Endothelial cell of umbilical vein (primary cell): ENCODE data around the gene PRRG2. TPM values are rescaled to one million over a fixed set of nuclear protein-coding genes. Genes with fewer than 3 reads are reported as not detected.
"Not testable (repeated sequence)": the region's sequence is repeated elsewhere in the genome, so short reads cannot be mapped to it uniquely, and the experiment has no call there.

Experiments
- BruUV-seq: library from RNA; stranded (reverse); fragments of 400-500 nt; replicated peaks from 2 replicates; lab custom pipeline; 2021; lab: Mats Ljungman, UMichigan
- CTCF ChIA-PET: fragments of 300-600, 350-600 bp; sonication (Branson Sonifier 250); formaldehyde crosslinking; loops from one replicate; lab custom pipeline; 2021; ENCODE audit warnings: antibody characterized with exemption, inconsistent platforms; lab: Charles Lee
- POLR2A ChIA-PET: fragments of 300-600, 350-600 bp; sonication (Branson Sonifier 250); formaldehyde crosslinking; loops from one replicate; lab custom pipeline; 2021; ENCODE audit warnings: antibody characterized with exemption, inconsistent platforms; lab: Charles Lee
- DNase-seq: peaks from one replicate; pipeline ENCODE4 v3.0.0-alpha.2; 2011; ENCODE audit warnings: low read depth, low spot score
- FAIRE-seq: peaks from 2 replicates; lab custom pipeline; 2011; peaks lifted over from hg19 to GRCh38; lab: Jason Lieb, UNC
- H2AFZ ChIP-seq: 2 replicates; pipeline ENCODE4 v1.6.0; 2012; ENCODE audit warnings: low read depth, low read length, control low read depth, inconsistent platforms
- H3K27ac ChIP-seq: 2 replicates; pipeline ENCODE4 v1.5.1; 2011; ENCODE audit warnings: low read depth, mild to moderate bottlenecking, control low read depth, low read length, moderate library complexity; ENCODE audit not compliant: insufficient read depth
- H3K27me3 ChIP-seq, 2 experiments: 2 replicates each; pipeline versions ENCODE4 v1.6.0 to v1.6.1; 2011; ENCODE audit warnings: low read length in 2 of 2, mixed read lengths in 1 of 2; ENCODE audit not compliant: control insufficient read depth in 2 of 2, insufficient read depth in 2 of 2
- H3K36me3 ChIP-seq, 2 experiments: 2 replicates in 1 of 2; 3 replicates in 1 of 2; pipeline ENCODE4 v1.5.1; 2011; ENCODE audit warnings: low read length in 2 of 2, mild to moderate bottlenecking in 1 of 2, moderate library complexity in 1 of 2; ENCODE audit not compliant: control insufficient read depth in 2 of 2, insufficient read depth in 2 of 2; ENCODE audit errors: extremely low read depth in 1 of 2
- H3K4me1 ChIP-seq: 3 replicates; pipeline ENCODE4 v1.5.1; 2011; ENCODE audit warnings: mild to moderate bottlenecking, low read length; ENCODE audit not compliant: control insufficient read depth, insufficient read depth; ENCODE audit errors: extremely low read depth
- H3K4me2 ChIP-seq: 2 replicates; pipeline ENCODE4 v1.6.1; 2011; ENCODE audit warnings: low read length, control low read depth, mixed read lengths; ENCODE audit not compliant: insufficient read depth
- H3K4me3 ChIP-seq, 3 experiments: fragments of 200-600 bp in 1 of 3; sonication (generic), shearing (Covaris generic) in 1 of 3; replicated peaks in 1 of 3; 2 replicates each; pipeline ENCODE4 v1.5.1; 2011 to 2016; ENCODE audit warnings: control low read depth in 3 of 3, low read length in 3 of 3, mild to moderate bottlenecking in 2 of 3, inconsistent platforms in 1 of 3, low read depth in 1 of 3, moderate library complexity in 1 of 3; ENCODE audit not compliant: insufficient read depth in 1 of 3
- H3K79me2 ChIP-seq: 2 replicates; pipeline ENCODE4 v1.6.0; 2012; ENCODE audit warnings: low read length, inconsistent platforms; ENCODE audit not compliant: control insufficient read depth, insufficient read depth
- H3K9ac ChIP-seq: replicated peaks from 2 replicates; pipeline ENCODE3; 2011; ENCODE audit warnings: low read length, control low read depth; ENCODE audit not compliant: insufficient read depth; ENCODE audit errors: extremely low read depth
- H3K9me1 ChIP-seq: replicated peaks from 3 replicates; pipeline ENCODE4 v1.6.0; 2011; ENCODE audit warnings: mild to moderate bottlenecking, low read length; ENCODE audit not compliant: control insufficient read depth, insufficient read depth; ENCODE audit errors: extremely low read depth
- H3K9me3 ChIP-seq: replicated peaks from 2 replicates; pipeline ENCODE4 v1.5.1; 2012; ENCODE audit warnings: low read length, inconsistent platforms; ENCODE audit not compliant: control insufficient read depth, insufficient read depth
- H4K20me1 ChIP-seq: replicated peaks from 2 replicates; pipeline ENCODE3; 2011; ENCODE audit warnings: mild to moderate bottlenecking, low read length; ENCODE audit not compliant: control insufficient read depth, insufficient read depth; ENCODE audit errors: extremely low read depth
- POLR2AphosphoS5 ChIP-seq: IDR thresholded peaks from 2 replicates; pipeline ENCODE4 v1.6.1; 2012; ENCODE audit warnings: low read depth, mild to moderate bottlenecking, control low read depth, low read length, moderate library complexity; ENCODE audit not compliant: insufficient read depth
- dilution Hi-C: fragments of 300-500 bp; cut with MboI; formaldehyde crosslinking; loops from one replicate; pipeline ENCODE4 v1.15.0; 2019; ENCODE audit warnings: low sequenced_read_pairs; ENCODE audit not compliant: extremely low pct_ligation_motif_present
- intact Hi-C: fragments of 100-400 bp; cut with micrococcal nuclease; formaldehyde crosslinking; loops from one replicate; pipeline ENCODE4 v1.10.0; 2022
- polyA plus RNA-seq, 4 experiments: library from polyadenylated mRNA; depleted of rRNA in 3 of 4; stranded (reverse) in 3 of 4; unstranded in 1 of 4; fragments of >200 nt; gene quantifications; 2 replicates each; pipeline versions ENCODE4 v1.2.1 to v1.2.3, GENCODE V29; 2011 to 2012; ENCODE audit warnings: missing spikeins in 1 of 4
- total RNA-seq: library from RNA; stranded (reverse); gene quantifications from 2 replicates; pipeline ENCODE4 v1.2.3, GENCODE V29; 2021
- TF ChIP-seq, protein P1 (sequence below), 2 donors: IDR thresholded peaks; 1 replicate in 1 of 2; 2 replicates in 1 of 2; pipeline ENCODE4 v1.5.1; 2011; ENCODE audit warnings: low read length in 2 of 2, mild to moderate bottlenecking in 2 of 2, moderate library complexity in 2 of 2, control low read depth in 1 of 2, inconsistent platforms in 1 of 2, low read depth in 1 of 2; ENCODE audit not compliant: insufficient read depth in 1 of 2; ENCODE audit errors: extremely low read depth in 1 of 2

PRRG2 gene
- total and polyA plus RNA-seq, 2 donors (not counting 3 experiments of a cell fraction or from before 2014, with no cell fraction given) = 2.6 to 2.9 TPM

DNA sequence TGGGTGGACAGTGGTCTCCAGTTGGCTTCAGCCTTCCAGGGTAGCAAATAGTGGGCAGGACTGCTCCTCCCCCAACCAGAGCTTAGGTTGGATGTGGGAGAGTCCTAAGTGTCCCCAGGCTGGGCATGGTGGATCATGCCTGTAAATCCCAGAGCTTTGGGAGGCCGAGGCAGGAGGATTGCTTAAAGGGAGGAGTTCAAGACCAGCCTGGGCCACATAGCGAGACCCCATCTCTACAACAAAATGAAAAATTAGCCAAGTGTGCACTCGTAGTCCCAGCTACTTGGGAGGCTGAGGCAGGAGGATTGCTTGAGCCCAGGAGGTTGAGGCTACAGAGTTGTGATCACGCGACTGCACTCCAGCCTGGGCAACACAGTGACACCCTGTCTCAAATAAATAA lies 51.5 kb downstream of the PRRG2 start:
- POLR2A ChIA-PET = no interaction called here
- no TSS peak for BruUV-seq

DNA sequence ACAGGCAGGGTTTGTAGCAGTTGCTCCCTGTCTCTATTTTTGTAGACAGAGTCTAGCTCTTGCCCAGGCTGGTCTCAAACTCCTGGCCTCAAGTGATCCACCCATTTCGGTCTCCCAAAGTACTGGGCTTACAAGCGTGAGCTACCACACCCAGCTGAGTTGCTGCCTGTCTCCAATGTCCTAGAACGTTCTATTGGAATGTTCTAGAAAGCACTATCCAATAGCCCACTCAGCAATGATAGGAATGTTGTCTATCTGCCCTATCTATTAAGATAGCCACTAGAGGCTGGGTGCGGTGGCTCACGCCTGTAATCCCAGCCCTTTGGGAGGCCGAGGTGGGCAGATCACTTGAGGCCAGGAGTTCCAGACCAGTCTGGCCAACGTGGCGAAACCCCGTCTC lies 52.2 kb downstream of the PRRG2 start:
- H3K4me3 ChIP-seq, CTCF ChIA-PET, H3K27me3 ChIP-seq, dilution Hi-C loops, H3K9me1 ChIP-seq, POLR2A ChIA-PET, H3K36me3 ChIP-seq, H3K9ac ChIP-seq, BruUV-seq, FAIRE-seq, H3K27ac ChIP-seq, H3K4me2 ChIP-seq, H3K79me2 ChIP-seq, intact Hi-C loops, DNase-seq, H2AFZ ChIP-seq, H4K20me1 ChIP-seq, H3K9me3 ChIP-seq: not testable (repeated sequence)
- H3K4me1 ChIP-seq = peaks cover 17% of the 10 kb centered on the region

More for the DNA sequence above, 51.5 kb downstream of the PRRG2 start:
- CTCF ChIA-PET = no interaction called here
- Histone ChIP-seq H3K9me1 (no peaks in the 10 kb centered on the region), H3K4me3 (no peak overlapping the region), H2AFZ (no peak overlapping the region), H3K9ac (no peak overlapping the region), H3K36me3 (peaks cover 0 to 2% of the 10 kb centered on the region in 2 experiments), H3K27me3 (no peaks in the 10 kb centered on the region), H3K79me2 (peaks cover 2% of the 10 kb centered on the region), H3K4me2 (no peak overlapping the region), H3K27ac (no peak overlapping the region), H4K20me1 (no peaks in the 10 kb centered on the region), H3K4me1 (peaks cover 10% of the 10 kb centered on the region), H3K9me3 (no peaks in the 10 kb centered on the region)
- intact Hi-C loops = no loop called here
- DNase-seq (no peak), FAIRE-seq (no peak)
- TF ChIP-seq POLR2AphosphoS5 = peak; percentile 22
- TF ChIP-seq, protein P1, sequence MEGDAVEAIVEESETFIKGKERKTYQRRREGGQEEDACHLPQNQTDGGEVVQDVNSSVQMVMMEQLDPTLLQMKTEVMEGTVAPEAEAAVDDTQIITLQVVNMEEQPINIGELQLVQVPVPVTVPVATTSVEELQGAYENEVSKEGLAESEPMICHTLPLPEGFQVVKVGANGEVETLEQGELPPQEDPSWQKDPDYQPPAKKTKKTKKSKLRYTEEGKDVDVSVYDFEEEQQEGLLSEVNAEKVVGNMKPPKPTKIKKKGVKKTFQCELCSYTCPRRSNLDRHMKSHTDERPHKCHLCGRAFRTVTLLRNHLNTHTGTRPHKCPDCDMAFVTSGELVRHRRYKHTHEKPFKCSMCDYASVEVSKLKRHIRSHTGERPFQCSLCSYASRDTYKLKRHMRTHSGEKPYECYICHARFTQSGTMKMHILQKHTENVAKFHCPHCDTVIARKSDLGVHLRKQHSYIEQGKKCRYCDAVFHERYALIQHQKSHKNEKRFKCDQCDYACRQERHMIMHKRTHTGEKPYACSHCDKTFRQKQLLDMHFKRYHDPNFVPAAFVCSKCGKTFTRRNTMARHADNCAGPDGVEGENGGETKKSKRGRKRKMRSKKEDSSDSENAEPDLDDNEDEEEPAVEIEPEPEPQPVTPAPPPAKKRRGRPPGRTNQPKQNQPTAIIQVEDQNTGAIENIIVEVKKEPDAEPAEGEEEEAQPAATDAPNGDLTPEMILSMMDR (IDR thresholded peaks at IDR 0.05; ENCODE audit: extremely low read depth in 1 of 2, insufficient read depth in 1 of 2, low read depth in 1 of 2, low read length in 2 of 2) = no peak
- dilution Hi-C loops = no loop called here
